Calu3 (cell line): ENCODE results near the gene PPP1R13L. TPM values are rescaled to one million over a fixed set of nuclear protein-coding genes. Genes with fewer than 3 reads are reported as not detected.

ENCODE experiments used
- BruUV-seq: library from RNA; stranded (reverse); fragments of 400-500 nt; replicated peaks from 2 replicates; lab custom pipeline; 2021; lab: Mats Ljungman, UMichigan
- CTCF ChIA-PET: fragments of 300-600 bp; sonication (Branson Sonifier 250); formaldehyde crosslinking; loops from one replicate; lab custom pipeline; 2022; ENCODE audit warnings: antibody characterized with exemption; lab: Charles Lee
- DNase-seq: peaks from one replicate; pipeline ENCODE4 v3.0.0; 2022
- H3K27ac Mint-ChIP-seq: one replicate; pipeline ENCODE4 v1.8.0; 2022; ENCODE audit warnings: mixed read lengths; ENCODE audit not compliant: unreplicated experiment
- H3K27me3 Mint-ChIP-seq: one replicate; pipeline ENCODE4 v1.8.0; 2022; ENCODE audit warnings: mixed read lengths; ENCODE audit not compliant: unreplicated experiment
- H3K36me3 Mint-ChIP-seq: one replicate; pipeline ENCODE4 v1.8.0; 2022; ENCODE audit warnings: mild to moderate bottlenecking, moderate library complexity, mixed read lengths; ENCODE audit not compliant: insufficient read depth, unreplicated experiment
- H3K4me1 Mint-ChIP-seq: one replicate; pipeline ENCODE4 v1.8.0; 2022; ENCODE audit warnings: mild to moderate bottlenecking, low read depth, mixed read lengths; ENCODE audit not compliant: unreplicated experiment
- H3K4me3 Mint-ChIP-seq: one replicate; pipeline ENCODE4 v1.8.0; 2022; ENCODE audit warnings: mild to moderate bottlenecking, low read depth, moderate library complexity, mixed read lengths; ENCODE audit not compliant: unreplicated experiment
- H3K9me3 Mint-ChIP-seq: one replicate; pipeline ENCODE4 v1.8.0; 2022; ENCODE audit warnings: low read depth, mixed read lengths; ENCODE audit not compliant: unreplicated experiment
- CTCF ChIP-seq: fragments of 200-600 bp; IDR thresholded peaks from one replicate; pipeline ENCODE4 v1.8.0; 2022; ENCODE audit warnings: antibody characterized with exemption; ENCODE audit not compliant: unreplicated experiment
- intact Hi-C: fragments of 100-400 bp; cut with micrococcal nuclease; formaldehyde crosslinking; loops from one replicate; pipeline ENCODE4 v1.10.0; 2022; ENCODE audit not compliant: unreplicated experiment
- total RNA-seq: library from RNA; stranded (reverse); gene quantifications from 2 replicates; pipeline ENCODE4 v1.2.3, GENCODE V29; 2022

The PPP1R13L gene
- total RNA-seq, 1 experiment from 2014 or later = 135 TPM

GRCh38 chr19:45391871-45392665 is 12.8 kb downstream of the PPP1R13L start:
- no peak overlapping the region for H3K4me3 Mint-ChIP-seq
- CTCF ChIA-PET = interaction anchor here (0.6 to 2.7 kb wide), 3 partner anchors 11 to 227 kb away, joined by 3 to 10 read pairs (median 4); no protein-coding TSS in a partner anchor
- H3K4me1 Mint-ChIP-seq = no peaks in the 10 kb centered on the region
- H3K36me3 Mint-ChIP-seq = peaks cover 47% of the 10 kb centered on the region
- intact Hi-C loops = no loop called here
- TF ChIP-seq CTCF = no peak
- DNase-seq = no peak
- TSS peak; percentile 21 for BruUV-seq
- no peaks in the 10 kb centered on the region for H3K9me3 Mint-ChIP-seq
- H3K27me3 Mint-ChIP-seq = no peaks in the 10 kb centered on the region
- peak overlapping the region; percentile 44 for H3K27ac Mint-ChIP-seq

- Mint-ChIP-seq H3K4me1 (no peaks in the 10 kb centered on the region), H3K36me3 (peaks cover 47% of the 10 kb centered on the region), H3K27me3 (no peaks in the 10 kb centered on the region), H3K27ac (peak overlapping the region; percentile 27), H3K9me3 (no peaks in the 10 kb centered on the region), H3K4me3 (no peak overlapping the region)
- BruUV-seq = no TSS peak
- TF ChIP-seq CTCF = no peak
- intact Hi-C loops = no loop called here
- CTCF ChIA-PET = no interaction called here
- no peak for DNase-seq
Observed at GRCh38 chr19:45391346-45391745, 13.5 kb downstream of the PPP1R13L start.

- Mint-ChIP-seq H3K9me3 (no peaks in the 10 kb centered on the region), H3K27ac (no peak overlapping the region), H3K4me3 (no peak overlapping the region), H3K36me3 (peaks cover 61% of the 10 kb centered on the region), H3K27me3 (no peaks in the 10 kb centered on the region), H3K4me1 (no peaks in the 10 kb centered on the region)
- BruUV-seq = no TSS peak
- CTCF ChIA-PET = no interaction called here
- no peak for DNase-seq
- TF ChIP-seq CTCF = no peak
- intact Hi-C loops = no loop called here
Observed at GRCh38 chr19:45385392-45386221, 19.3 kb downstream of the PPP1R13L start.

GRCh38 chr19:45382426-45382825 is 22.4 kb downstream of the PPP1R13L start:
- CTCF ChIA-PET = no interaction called here
- DNase-seq = no peak
- Mint-ChIP-seq H3K4me3 (no peak overlapping the region), H3K4me1 (no peaks in the 10 kb centered on the region), H3K27ac (no peak overlapping the region), H3K36me3 (peaks cover 77% of the 10 kb centered on the region), H3K27me3 (no peaks in the 10 kb centered on the region), H3K9me3 (no peaks in the 10 kb centered on the region)
- intact Hi-C loops = no loop called here
- BruUV-seq = no TSS peak
- no peak for TF ChIP-seq CTCF
